A673 (cell line): Measurements from ENCODE around the gene NDUFA1. TPM values are rescaled to one million over a fixed set of nuclear protein-coding genes. Genes with fewer than 3 reads are reported as not detected.
A peak's percentile ranks its signal among the peaks of the same experiment; 100 is the strongest.

Experiments used
- BruUV-seq: library from RNA; stranded (reverse); fragments of 400-500 nt; replicated peaks from 2 replicates; lab custom pipeline; 2021; lab: Mats Ljungman, UMichigan
- CTCF ChIA-PET: fragments of 300-600 bp; sonication (Branson Sonifier 250); formaldehyde crosslinking; loops from one replicate; lab custom pipeline; 2022; ENCODE audit warnings: antibody characterized with exemption; lab: Charles Lee
- POLR2A ChIA-PET: fragments of 300-600 bp; sonication (Branson Sonifier 250); formaldehyde crosslinking; loops from one replicate; lab custom pipeline; 2022; ENCODE audit warnings: antibody characterized with exemption; ENCODE audit not compliant: low non-redundant PET; lab: Charles Lee
- DNase-seq: peaks from one replicate; pipeline ENCODE4 v3.0.0-alpha.2; 2015; ENCODE audit warnings: low spot score
- H3K27ac ChIP-seq: fragments of 200-600 bp; sonication (generic); 2 replicates; pipeline ENCODE4 v1.5.1; 2016; ENCODE audit warnings: mixed run types, low read depth, mild to moderate bottlenecking, mixed read lengths, antibody characterized with exemption, low read length; ENCODE audit not compliant: poor library complexity, severe bottlenecking
- H3K27me3 ChIP-seq: fragments of 200-600 bp; sonication (generic); replicated peaks from 2 replicates; pipeline ENCODE4 v1.6.1; 2017; ENCODE audit warnings: mixed run types, low read depth, mild to moderate bottlenecking, mixed read lengths, antibody characterized with exemption, low read length; ENCODE audit not compliant: insufficient read depth, poor library complexity
- H3K36me3 ChIP-seq: fragments of 200-600 bp; sonication (generic); 2 replicates; pipeline ENCODE4 v1.6.1; 2016; ENCODE audit warnings: mixed run types, mild to moderate bottlenecking, mixed read lengths, antibody characterized with exemption, low read length; ENCODE audit not compliant: insufficient read depth, poor library complexity, severe bottlenecking
- H3K4me1 ChIP-seq: fragments of 200-600 bp; sonication (generic); 2 replicates; pipeline ENCODE4 v1.6.1; 2017; ENCODE audit warnings: mixed run types, mild to moderate bottlenecking, mixed read lengths, antibody characterized with exemption, low read length; ENCODE audit not compliant: insufficient read depth, poor library complexity, severe bottlenecking
- H3K4me3 ChIP-seq: fragments of 200-600 bp; sonication (generic); 2 replicates; pipeline ENCODE4 v1.5.1; 2016; ENCODE audit warnings: low read depth, mixed run types, mild to moderate bottlenecking, mixed read lengths, low read length; ENCODE audit not compliant: poor library complexity, severe bottlenecking
- H3K9me3 ChIP-seq: fragments of 200-600 bp; sonication (generic); 2 replicates; pipeline ENCODE4 v1.6.1; 2016; ENCODE audit warnings: mixed run types, low read depth, mild to moderate bottlenecking, mixed read lengths, antibody characterized with exemption, low read length; ENCODE audit not compliant: poor library complexity, severe bottlenecking
- CTCF ChIP-seq: fragments of 300-800, 200-600 bp; sonication (generic); conservative IDR thresholded peaks from 2 replicates; pipeline ENCODE4 v1.5.1; 2017; ENCODE audit warnings: low read depth, mild to moderate bottlenecking, antibody characterized with exemption, low read length, moderate library complexity, mixed read lengths
- EZH2 ChIP-seq: fragments of 200-600 bp; sonication (generic); IDR thresholded peaks from 2 replicates; pipeline ENCODE4 v1.6.1; 2017; ENCODE audit warnings: borderline replicate concordance, low read depth, mild to moderate bottlenecking, mixed read lengths, antibody characterized with exemption, low read length; ENCODE audit not compliant: poor library complexity, severe bottlenecking
- intact Hi-C: fragments of 100-400 bp; cut with micrococcal nuclease; formaldehyde crosslinking; loops from one replicate; pipeline ENCODE4 v1.10.0; 2022; ENCODE audit not compliant: unreplicated experiment
- total RNA-seq: library from RNA; stranded (reverse); gene quantifications from 2 replicates; pipeline ENCODE4 v1.2.3, GENCODE V29; 2021

Gene NDUFA1
- total RNA-seq, 1 experiment from 2014 or later, result 123 TPM

- no peaks in the 10 kb centered on the region for H3K27me3 ChIP-seq
- H3K9me3 ChIP-seq, result no peaks in the 10 kb centered on the region
- ChIA-PET CTCF (no interaction called here), POLR2A (no interaction called here)
- H3K4me3 ChIP-seq, result no peak overlapping the region
- intact Hi-C loops, result no loop called here
- no peak for DNase-seq
- no peak overlapping the region for H3K27ac ChIP-seq
- TF ChIP-seq EZH2, result no peak
- no peak for TF ChIP-seq CTCF
- no peaks in the 10 kb centered on the region for H3K4me1 ChIP-seq
- no TSS peak for BruUV-seq
- H3K36me3 ChIP-seq, result peaks cover 2% of the 10 kb centered on the region
These were observed 43.2 kb upstream of the NDUFA1 start for GRCh38 chrX:119828446-119828845.

- ChIA-PET CTCF (no interaction called here), POLR2A (no interaction called here)
- BruUV-seq, result no TSS peak
- Histone ChIP-seq H3K36me3 (peaks cover 11% of the 10 kb centered on the region), H3K27ac (no peak overlapping the region), H3K9me3 (no peaks in the 10 kb centered on the region), H3K4me1 (no peaks in the 10 kb centered on the region), H3K27me3 (no peaks in the 10 kb centered on the region), H3K4me3 (no peak overlapping the region)
- TF ChIP-seq EZH2 (no peak), CTCF (no peak)
- no peak for DNase-seq
- intact Hi-C loops, result no loop called here
These were observed 37.7 kb upstream of the NDUFA1 start for GRCh38 chrX:119833905-119834304.

- H3K27ac ChIP-seq, result peak within 1 kb of the TSS; percentile 85
- DNase-seq, result peak; percentile 98
- ChIA-PET POLR2A (interaction anchor here (0.6 kb wide), 1 partner anchor 12 kb away, joined by 4 read pairs; no protein-coding TSS in a partner anchor), CTCF (interaction anchor here (0.5 kb wide), 1 partner anchor 456 kb away, joined by 4 read pairs; no protein-coding TSS in a partner anchor)
- BruUV-seq, result no TSS peak
- H3K4me3 ChIP-seq, result peak within 1 kb of the TSS; percentile 70
- TF ChIP-seq EZH2 (no peak), CTCF (no peak)
- no peaks in the 10 kb centered on the region for H3K9me3 ChIP-seq
- H3K36me3 ChIP-seq, result peaks cover 19% of the 10 kb centered on the region
- H3K4me1 ChIP-seq, result peaks cover 7% of the 10 kb centered on the region
- no peaks in the 10 kb centered on the region for H3K27me3 ChIP-seq
- intact Hi-C loops, result loop anchor here (1.0 kb wide), 1 partner anchor 19 kb away; the partner anchor contains the start of genes NDUFA1 and RNF113A
These were observed 19.0 kb upstream of the NDUFA1 start, which contains the start of gene UPF3B for GRCh38 chrX:119852382-119853353. Gene UPF3B, minus strand, starts transcription at chrX:119852963. Its CDS starts 35 bp downstream, at chrX:119852928.
